ENCODE data around the gene TP73. TPM values are rescaled to one million over a fixed set of nuclear protein-coding genes. Genes with fewer than 3 reads are reported as not detected.

TP73 gene
- total RNA-seq = under 0.01 and 0.12 TPM in 2 replicates

DNA sequence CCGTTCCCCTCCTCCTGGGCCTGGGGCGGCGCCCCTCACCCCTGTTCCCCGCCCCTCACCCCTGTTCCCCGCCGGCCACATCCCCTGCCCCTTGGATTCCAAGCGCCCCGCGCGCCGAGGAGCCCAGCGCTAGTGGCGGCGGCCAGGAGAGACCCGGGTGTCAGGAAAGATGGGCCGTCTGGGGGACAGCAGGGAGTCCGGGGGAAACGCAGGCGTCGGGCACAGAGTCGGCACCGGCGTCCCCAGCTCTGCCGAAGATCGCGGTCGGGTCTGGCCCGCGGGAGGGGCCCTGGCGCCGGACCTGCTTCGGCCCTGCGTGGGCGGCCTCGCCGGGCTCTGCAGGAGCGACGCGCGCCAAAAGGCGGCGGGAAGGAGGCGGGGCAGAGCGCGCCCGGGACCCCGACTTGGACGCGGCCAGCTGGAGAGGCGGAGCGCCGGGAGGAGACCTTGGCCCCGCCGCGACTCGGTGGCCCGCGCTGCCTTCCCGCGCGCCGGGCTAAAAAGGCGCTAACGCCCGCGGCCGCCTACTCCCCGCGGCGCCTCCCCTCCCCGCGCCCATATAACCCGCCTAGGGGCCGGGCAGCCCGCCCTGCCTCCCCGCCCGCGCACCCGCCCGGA lies at the start of gene TP73:
TSS of gene TP73 (plus strand) at position 587 of the 618 bp plus-strand sequence. CDS start 29,850 bp downstream, outside the sequence.

DNA sequence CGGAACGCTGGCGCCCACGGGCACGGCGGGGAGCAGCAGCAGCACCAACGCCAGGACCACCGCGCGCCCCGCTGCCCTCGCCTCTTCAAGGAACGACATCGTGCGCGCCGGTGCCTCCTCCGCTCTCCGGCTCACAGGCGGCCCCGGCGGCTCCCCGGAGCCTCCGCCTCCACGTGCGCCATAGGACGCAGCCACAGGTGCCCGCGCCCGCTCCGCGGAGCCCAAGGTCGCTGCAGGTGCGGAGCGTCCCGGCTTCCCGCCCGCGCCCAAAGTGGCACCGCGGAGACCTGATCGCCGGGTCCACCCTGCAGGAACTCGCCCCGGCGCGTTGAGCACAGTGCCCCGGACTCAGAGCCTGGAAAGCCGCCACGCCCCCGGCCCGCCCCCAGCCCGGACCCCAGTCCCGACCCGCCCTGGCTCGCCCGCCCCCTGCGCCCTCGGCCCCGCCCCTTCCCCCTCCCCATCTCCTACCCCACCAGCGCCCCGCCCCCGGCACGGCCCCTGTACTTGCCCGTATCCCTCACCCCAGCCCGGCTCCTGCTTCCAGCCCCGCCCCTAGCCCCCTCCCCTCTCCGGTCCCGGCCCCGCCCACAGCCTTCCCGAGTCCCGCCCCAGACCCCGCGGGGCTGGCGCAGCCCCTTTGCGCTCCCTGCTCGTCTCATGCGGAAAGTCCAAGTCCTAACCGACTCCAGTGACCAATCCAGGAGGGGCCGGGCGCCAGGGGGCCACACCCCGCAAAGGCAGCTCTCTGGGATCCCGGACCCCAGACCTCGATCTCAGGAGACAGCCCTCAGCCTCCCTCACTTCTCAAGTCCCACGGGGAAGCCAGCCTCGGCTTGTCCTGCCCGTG lies 40.9 kb upstream of the TP73 start, which contains the start of gene MEGF6:
TSS of gene MEGF6 (minus strand) at position 339 of the 850 bp plus-strand sequence. CDS start at position 99, 240 bp downstream.

DNA sequence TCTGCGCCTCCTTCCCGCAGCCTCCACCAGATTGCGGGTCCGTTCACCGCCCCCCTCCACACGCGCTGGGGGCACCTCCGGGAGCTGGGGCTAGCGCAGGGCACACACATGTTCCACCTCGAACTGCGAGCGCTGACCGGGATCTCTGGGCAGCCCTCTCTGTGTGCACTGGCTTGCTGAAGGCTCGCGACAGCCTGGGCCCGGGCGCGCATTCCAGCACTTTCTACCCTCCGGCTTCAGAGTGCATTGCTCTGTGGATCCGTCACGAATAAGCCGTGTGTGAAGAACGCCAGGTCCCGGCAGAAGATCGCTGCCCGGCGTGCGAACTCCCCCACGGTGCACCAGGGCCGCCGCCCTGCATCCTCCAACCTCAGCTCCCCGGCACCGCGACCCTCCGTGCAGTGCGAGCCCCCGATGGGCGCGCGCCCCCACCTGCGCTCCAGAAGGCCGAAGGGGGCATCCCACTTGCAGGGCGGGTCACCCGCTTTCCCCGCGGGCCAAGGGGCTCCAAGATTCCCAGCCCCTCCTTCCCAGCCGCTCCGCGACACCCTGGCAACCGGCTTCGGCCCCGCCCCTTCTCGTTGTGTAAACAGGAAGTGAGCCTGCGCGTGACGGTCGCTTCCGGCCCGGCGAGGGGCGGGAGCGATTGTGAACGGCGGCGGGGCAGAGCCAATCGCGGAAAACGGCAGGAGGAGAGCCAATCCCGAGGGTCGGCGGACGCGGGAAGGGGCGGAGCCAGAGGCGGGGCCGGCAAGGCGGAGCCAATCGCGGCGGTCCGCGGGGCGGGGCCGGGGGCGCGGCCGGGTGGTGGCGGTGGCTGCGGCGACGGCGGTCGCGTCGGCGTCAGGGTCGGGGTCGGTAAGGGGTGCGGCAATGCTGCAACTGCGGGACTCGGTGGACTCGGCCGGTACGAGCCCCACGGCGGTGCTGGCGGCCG lies 27.8 kb upstream of the TP73 start, which contains the start of gene TPRG1L:
TSS of gene TPRG1L (plus strand) at position 816 of the 937 bp plus-strand sequence. CDS start at position 874, 58 bp downstream.

DNA sequence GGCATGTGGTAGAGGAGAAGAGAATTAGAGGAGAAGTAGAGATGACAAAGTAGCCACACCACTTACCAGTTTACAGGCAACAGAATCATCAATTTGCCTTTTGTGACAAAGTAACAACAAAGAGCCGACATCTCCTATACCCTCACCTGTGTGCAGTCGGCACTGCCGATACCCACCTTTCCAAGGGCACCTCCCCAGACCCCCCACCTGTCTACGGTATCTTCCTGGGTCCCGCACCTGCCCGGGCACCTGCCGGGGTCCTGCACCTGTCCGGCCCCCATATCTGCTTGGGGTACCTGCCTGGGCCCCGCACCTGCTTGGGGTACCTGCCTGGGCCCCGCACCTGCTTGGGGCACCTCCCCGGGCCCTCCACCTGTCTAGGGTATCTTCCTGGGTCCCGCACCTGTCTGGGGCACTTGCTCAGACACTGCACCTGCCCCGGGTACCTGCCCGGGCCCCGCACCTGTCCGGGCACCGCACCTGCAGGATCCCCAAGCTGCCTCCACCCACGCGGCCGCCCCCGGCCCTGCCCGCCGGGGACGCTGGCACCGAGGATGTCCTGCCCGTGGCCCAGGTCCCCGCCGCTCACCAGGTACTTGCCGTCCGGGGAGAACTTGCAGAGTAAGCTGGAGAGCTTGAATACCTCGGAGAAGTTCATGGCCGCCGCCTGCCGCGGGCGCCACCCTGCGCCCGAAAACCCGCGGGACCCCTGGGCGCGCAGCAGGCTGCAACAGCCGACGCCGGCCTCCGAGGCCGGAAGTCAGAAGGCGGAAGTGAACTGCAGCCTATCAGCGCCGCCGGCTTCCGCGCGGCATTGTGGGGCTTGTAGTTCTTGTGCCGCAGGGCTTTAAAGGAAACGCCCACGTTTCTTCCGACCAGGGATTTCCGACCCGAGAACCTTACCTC lies 2.7 kb upstream of the TP73 start, which contains the start of gene WRAP73:
TSS of gene WRAP73 (minus strand) at position 762 of the 906 bp plus-strand sequence. CDS start at position 658, 104 bp downstream.

DNA sequence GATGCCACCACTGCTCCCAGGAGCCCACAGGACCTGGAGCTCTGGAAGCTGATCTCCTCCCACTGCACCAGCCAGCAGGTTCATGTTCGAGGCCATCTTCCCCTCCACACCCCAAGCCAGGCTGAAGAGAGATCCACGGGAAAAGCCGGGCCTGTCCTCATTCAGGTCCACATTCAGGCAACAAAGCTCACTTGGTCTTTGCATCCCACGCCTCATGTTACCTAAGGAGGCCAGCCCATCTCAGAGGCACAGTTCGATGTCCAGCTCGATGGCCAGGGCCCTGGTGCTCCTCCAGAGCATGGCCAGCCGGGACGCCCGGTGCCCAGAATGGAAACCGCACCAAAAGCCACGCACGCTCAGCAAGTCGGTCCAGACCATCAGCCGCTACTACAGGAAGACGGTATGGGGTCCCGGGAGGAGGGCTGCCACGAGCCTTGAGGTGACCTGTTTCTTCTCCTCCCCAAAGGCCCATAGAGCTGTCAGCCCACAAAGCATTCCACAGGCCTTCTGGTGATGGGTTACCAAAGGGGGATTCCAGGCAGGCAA lies 100.2 kb downstream of the TP73 start, which contains the start of gene CCDC27:
TSS of gene CCDC27 (plus strand) at position 51 of the 546 bp plus-strand sequence. CDS start at position 83, 32 bp downstream.

DNA sequence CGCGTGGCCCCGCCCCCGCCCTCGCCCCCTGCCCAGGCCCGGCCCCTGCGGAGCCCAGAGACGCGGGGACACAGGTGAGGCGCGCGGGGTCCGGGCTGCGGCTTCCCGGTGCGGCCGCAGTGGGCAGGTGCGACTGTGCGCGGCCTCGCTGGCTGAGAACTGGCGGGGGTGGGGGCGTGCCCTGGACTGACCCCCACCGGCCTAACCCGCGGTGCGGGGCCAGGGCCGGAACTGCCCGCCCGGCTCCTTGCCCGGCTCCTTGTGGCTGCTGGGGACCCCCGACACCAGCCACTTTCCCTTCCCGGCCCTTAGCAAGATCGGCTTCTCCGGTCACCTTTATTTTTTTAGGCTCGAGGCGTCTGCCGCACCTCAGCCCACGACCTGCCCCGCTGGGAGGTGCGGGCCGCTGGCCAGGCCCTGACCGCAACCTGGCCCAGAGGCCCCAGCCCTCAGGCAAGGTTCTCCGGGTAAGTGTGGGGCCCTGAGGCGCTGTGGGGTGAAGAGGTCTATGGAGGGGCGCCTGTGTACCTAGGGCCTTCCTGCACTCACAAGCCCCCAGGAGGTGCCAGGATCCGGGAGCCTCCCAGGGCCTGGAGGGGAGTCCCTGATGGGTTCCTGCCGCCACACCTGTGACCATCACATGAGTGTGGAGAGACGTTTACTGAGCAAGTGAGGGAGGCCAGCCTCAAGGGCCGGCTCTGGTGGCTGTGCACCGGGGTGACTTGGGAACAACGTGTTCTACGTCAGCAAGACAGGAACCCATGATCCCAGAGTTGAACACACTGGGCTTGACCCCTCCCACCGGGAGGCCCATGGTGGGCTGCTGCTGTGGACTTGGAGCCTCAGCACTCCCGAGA lies 120.6 kb downstream of the TP73 start, which contains the start of gene SMIM1:
TSS of gene SMIM1 (plus strand) at position 35 of the 857 bp plus-strand sequence. CDS start 2,625 bp downstream, outside the sequence.

Other genes with a start within 250 kb of the TP73 start
- 0.11 TPM in 1 of 2 replicates, not detected in the other for gene ARHGEF16, start 197.9 kb upstream of the TP73 start, total RNA-seq
- gene MEGF6, start 41.0 kb upstream of the TP73 start, total RNA-seq = 0.77 and 2.5 TPM in 2 replicates
- gene TPRG1L, start 27.5 kb upstream of the TP73 start, total RNA-seq = 23.8 and 24.7 TPM in 2 replicates
- gene WRAP73, start 2.4 kb upstream of the TP73 start, total RNA-seq = 19.9 and 20.1 TPM in 2 replicates
- gene CCDC27, start 99.9 kb downstream of the TP73 start, total RNA-seq = not detected in 2 replicates
- 0.55 and 2.5 TPM in 2 replicates for gene SMIM1, start 120.2 kb downstream of the TP73 start, total RNA-seq
- gene LRRC47, start 144.0 kb downstream of the TP73 start, total RNA-seq = 36.9 and 39.9 TPM in 2 replicates
- 21.2 and 29.6 TPM in 2 replicates for gene CEP104, start 204.7 kb downstream of the TP73 start, total RNA-seq
- 10.5 and 14.1 TPM in 2 replicates for gene DFFB, start 205.0 kb downstream of the TP73 start, total RNA-seq
- 35.0 and 46.6 TPM in 2 replicates for gene C1orf174, start 247.8 kb downstream of the TP73 start, total RNA-seq